Suprapubic skin (tissue), 3 donors: ENCODE data around the gene CALML3.

Source experiments
- CTCF ChIP-seq, 2 donors: fragments of 200-600 bp in 1 of 2; fragments of 450-650 bp in 1 of 2; sonication (generic) in 1 of 2; IDR thresholded peaks; one replicate each; pipeline ENCODE4 v1.5.1; 2016 to 2019; ENCODE audit warnings: antibody characterized with exemption in 2 of 2, mild to moderate bottlenecking in 1 of 2, moderate library complexity in 1 of 2
- POLR2A ChIP-seq, 2 donors: fragments of 450-650 bp; IDR thresholded peaks; one replicate each; pipeline ENCODE4 v1.6.1; 2017; ENCODE audit warnings: antibody characterized with exemption in 2 of 2, mild to moderate bottlenecking in 2 of 2, moderate library complexity in 2 of 2

- TF ChIP-seq CTCF (IDR thresholded peaks at IDR 0.05) (no peak), POLR2A (IDR thresholded peaks at IDR 0.05) (no peak)
These were observed 38.6 kb upstream of the CALML3 start for GRCh38 chr10:5485948-5486852.
